Liver (tissue), 3 donors: ENCODE measurements around the gene NLGN4X.

Experiments used
- ATF3 ChIP-seq: IDR thresholded peaks from 2 replicates; pipeline ENCODE4 v1.6.1; 2016; ENCODE audit warnings: antibody characterized with exemption
- EGR1 ChIP-seq, 2 donors: IDR thresholded peaks; 2 replicates each; pipeline ENCODE4 v1.6.1; 2016 to 2018; ENCODE audit warnings: antibody characterized with exemption in 2 of 2, low read depth in 2 of 2
- FOXA1 ChIP-seq: IDR thresholded peaks from 2 replicates; pipeline ENCODE4 v1.6.1; 2016; ENCODE audit warnings: antibody characterized with exemption
- JUND ChIP-seq, 2 donors: IDR thresholded peaks; 2 replicates each; pipeline ENCODE4 v1.6.1; 2016; ENCODE audit warnings: antibody characterized with exemption in 2 of 2
- MAX ChIP-seq: IDR thresholded peaks from 2 replicates; pipeline ENCODE4 v1.6.1; 2016; ENCODE audit warnings: antibody characterized with exemption
- RAD21 ChIP-seq, 2 donors: IDR thresholded peaks; 2 replicates each; pipeline ENCODE4 v1.6.1; 2016; ENCODE audit warnings: antibody characterized with exemption in 2 of 2, mild to moderate bottlenecking in 2 of 2
- TAF1 ChIP-seq: conservative IDR thresholded peaks from 2 replicates; pipeline ENCODE4 v1.6.1; 2016; ENCODE audit warnings: antibody characterized with exemption, mild to moderate bottlenecking
- TF ChIP-seq, protein P1 (sequence below): fragments of 150-350 bp; IDR thresholded peaks from 2 replicates; pipeline ENCODE4 v1.5.1; 2017; ENCODE audit warnings: improper control_type of control experiment, low read depth, low read length; ENCODE audit not compliant: missing input control
- TF ChIP-seq, protein P2 (sequence below): IDR thresholded peaks from 2 replicates; pipeline ENCODE4 v1.6.1; 2016; ENCODE audit warnings: antibody characterized with exemption, mild to moderate bottlenecking
- donor health status: healthy.
- donor health status: healthy.

DNA sequence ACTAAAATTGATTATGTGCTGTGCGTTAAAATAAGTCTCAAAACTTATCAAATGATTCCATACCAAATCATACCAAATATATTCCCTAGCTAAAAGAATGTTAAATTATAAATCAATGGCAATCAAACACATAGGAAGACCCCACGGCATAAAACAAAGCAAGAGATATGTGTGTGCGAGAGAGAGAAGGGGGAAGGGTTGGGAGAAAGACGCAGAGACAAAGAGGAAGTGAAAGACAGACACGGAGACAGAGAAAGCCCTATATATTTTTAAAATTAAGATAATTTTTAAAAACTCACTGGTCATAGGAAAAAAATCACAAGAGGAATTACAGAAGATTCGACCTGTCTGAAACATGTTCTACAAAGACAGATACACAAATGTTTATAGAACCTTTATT, 371.4 kb downstream of the NLGN4X start:
- TF ChIP-seq ATF3 (no peak), MAX (no peak), FOXA1 (no peak), EGR1 (IDR thresholded peaks at IDR 0.05; ENCODE audit: low read depth in 2 of 2) (no peak), TAF1 (no peak), RAD21 (IDR thresholded peaks at IDR 0.05) (no peak), JUND (IDR thresholded peaks at IDR 0.05) (no peak)
- TF ChIP-seq, protein P1, sequence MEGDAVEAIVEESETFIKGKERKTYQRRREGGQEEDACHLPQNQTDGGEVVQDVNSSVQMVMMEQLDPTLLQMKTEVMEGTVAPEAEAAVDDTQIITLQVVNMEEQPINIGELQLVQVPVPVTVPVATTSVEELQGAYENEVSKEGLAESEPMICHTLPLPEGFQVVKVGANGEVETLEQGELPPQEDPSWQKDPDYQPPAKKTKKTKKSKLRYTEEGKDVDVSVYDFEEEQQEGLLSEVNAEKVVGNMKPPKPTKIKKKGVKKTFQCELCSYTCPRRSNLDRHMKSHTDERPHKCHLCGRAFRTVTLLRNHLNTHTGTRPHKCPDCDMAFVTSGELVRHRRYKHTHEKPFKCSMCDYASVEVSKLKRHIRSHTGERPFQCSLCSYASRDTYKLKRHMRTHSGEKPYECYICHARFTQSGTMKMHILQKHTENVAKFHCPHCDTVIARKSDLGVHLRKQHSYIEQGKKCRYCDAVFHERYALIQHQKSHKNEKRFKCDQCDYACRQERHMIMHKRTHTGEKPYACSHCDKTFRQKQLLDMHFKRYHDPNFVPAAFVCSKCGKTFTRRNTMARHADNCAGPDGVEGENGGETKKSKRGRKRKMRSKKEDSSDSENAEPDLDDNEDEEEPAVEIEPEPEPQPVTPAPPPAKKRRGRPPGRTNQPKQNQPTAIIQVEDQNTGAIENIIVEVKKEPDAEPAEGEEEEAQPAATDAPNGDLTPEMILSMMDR = no peak
- TF ChIP-seq, protein P2, sequence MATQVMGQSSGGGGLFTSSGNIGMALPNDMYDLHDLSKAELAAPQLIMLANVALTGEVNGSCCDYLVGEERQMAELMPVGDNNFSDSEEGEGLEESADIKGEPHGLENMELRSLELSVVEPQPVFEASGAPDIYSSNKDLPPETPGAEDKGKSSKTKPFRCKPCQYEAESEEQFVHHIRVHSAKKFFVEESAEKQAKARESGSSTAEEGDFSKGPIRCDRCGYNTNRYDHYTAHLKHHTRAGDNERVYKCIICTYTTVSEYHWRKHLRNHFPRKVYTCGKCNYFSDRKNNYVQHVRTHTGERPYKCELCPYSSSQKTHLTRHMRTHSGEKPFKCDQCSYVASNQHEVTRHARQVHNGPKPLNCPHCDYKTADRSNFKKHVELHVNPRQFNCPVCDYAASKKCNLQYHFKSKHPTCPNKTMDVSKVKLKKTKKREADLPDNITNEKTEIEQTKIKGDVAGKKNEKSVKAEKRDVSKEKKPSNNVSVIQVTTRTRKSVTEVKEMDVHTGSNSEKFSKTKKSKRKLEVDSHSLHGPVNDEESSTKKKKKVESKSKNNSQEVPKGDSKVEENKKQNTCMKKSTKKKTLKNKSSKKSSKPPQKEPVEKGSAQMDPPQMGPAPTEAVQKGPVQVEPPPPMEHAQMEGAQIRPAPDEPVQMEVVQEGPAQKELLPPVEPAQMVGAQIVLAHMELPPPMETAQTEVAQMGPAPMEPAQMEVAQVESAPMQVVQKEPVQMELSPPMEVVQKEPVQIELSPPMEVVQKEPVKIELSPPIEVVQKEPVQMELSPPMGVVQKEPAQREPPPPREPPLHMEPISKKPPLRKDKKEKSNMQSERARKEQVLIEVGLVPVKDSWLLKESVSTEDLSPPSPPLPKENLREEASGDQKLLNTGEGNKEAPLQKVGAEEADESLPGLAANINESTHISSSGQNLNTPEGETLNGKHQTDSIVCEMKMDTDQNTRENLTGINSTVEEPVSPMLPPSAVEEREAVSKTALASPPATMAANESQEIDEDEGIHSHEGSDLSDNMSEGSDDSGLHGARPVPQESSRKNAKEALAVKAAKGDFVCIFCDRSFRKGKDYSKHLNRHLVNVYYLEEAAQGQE = no peak
